Spleen (tissue), 11 donors: ENCODE data around the gene CALHM3. TPM values are rescaled to one million over a fixed set of nuclear protein-coding genes. Genes with fewer than 3 reads are reported as not detected.
A peak's percentile ranks its signal among the peaks of the same experiment; 100 is the strongest.

Source experiments
- DNase-seq: peaks from one replicate; pipeline ENCODE4 v3.0.0-alpha.2; 2020
- H3K27ac ChIP-seq, 8 donors: fragments of 200-600 bp; sonication (generic) in 7 of 8; 1 replicate in 4 of 8; 2 replicates in 4 of 8; pipeline versions ENCODE4 v1.5.0 to v1.8.0; 2016 to 2021; ENCODE audit warnings: inconsistent platforms in 4 of 8, mild to moderate bottlenecking in 4 of 8, moderate library complexity in 1 of 8
- H3K27me3 ChIP-seq, 7 donors: fragments of 200-600 bp; sonication (generic) in 6 of 7; replicated peaks in 1 of 7; 1 replicate in 4 of 7; 2 replicates in 3 of 7; pipeline versions ENCODE4 v1.5.0 to v1.8.0; 2016 to 2021; ENCODE audit warnings: inconsistent platforms in 3 of 7, mild to moderate bottlenecking in 1 of 7
- H3K36me3 ChIP-seq, 6 donors: fragments of 200-600 bp; sonication (generic) in 5 of 6; 1 replicate in 4 of 6; 2 replicates in 2 of 6; pipeline versions ENCODE4 v1.5.0 to v1.8.0; 2016 to 2021; ENCODE audit warnings: inconsistent platforms in 2 of 6
- H3K4me1 ChIP-seq, 6 donors: fragments of 200-600 bp; sonication (generic) in 5 of 6; 1 replicate in 3 of 6; 2 replicates in 3 of 6; pipeline versions ENCODE4 v1.5.0 to v1.8.0; 2016 to 2021; ENCODE audit warnings: inconsistent platforms in 3 of 6
- H3K4me3 ChIP-seq, 8 donors: fragments of 200-600 bp; sonication (generic) in 7 of 8; 1 replicate in 4 of 8; 2 replicates in 4 of 8; pipeline versions ENCODE4 v1.5.0 to v1.8.0; 2016 to 2021; ENCODE audit warnings: inconsistent platforms in 4 of 8, mild to moderate bottlenecking in 4 of 8, moderate library complexity in 2 of 8
- H3K9me3 ChIP-seq, 8 donors: fragments of 200-600 bp; sonication (generic) in 7 of 8; 1 replicate in 4 of 8; 2 replicates in 4 of 8; pipeline versions ENCODE4 v1.5.0 to v1.8.0; 2016 to 2021; ENCODE audit warnings: inconsistent platforms in 4 of 8
- POLR2A ChIP-seq, 3 donors: fragments of 450-650 bp; IDR thresholded peaks; one replicate each; pipeline ENCODE4 v1.5.1; 2017; ENCODE audit warnings: antibody characterized with exemption in 3 of 3, mild to moderate bottlenecking in 1 of 3
- POLR2AphosphoS5 ChIP-seq, 3 donors: sonication (generic); formaldehyde crosslinking; IDR thresholded peaks; one replicate each; pipeline ENCODE4 v1.5.1; 2017; ENCODE audit warnings: antibody characterized with exemption in 3 of 3
- WGBS, 5 donors: extraction: QIAGEN DNeasy Blood & Tissue Kit in 3 of 5; methylation state at CpG; one replicate each; pipeline versions ENCODE4 v1.1.5 to v1.1.7; 2013 to 2018; 5-methylcytosine and 5-hydroxymethylcytosine counted together
- intact Hi-C: fragments of 100-400 bp; cut with DNase I; formaldehyde crosslinking; loops from one replicate; pipeline ENCODE4 v1.15.0; 2023; ENCODE audit warnings: low total_unique reads
- polyA plus RNA-seq, 3 donors: library from polyadenylated mRNA; stranded (reverse); fragments of 200-250 nt; gene quantifications; one replicate each; pipeline ENCODE4 v1.2.1, GENCODE V29; 2013
- total RNA-seq, 7 donors: library from RNA; depleted of rRNA in 3 of 7; stranded (reverse); fragments of >200 nt in 3 of 7; fragmentation: NEBNext Ultra II Directional in 4 of 7; extraction: Animal tissue kit (Norgen Biotek cat#: 25700) in 4 of 7; gene quantifications; one replicate each; pipeline versions ENCODE4 v1.1.0 to v1.2.1, GENCODE V29; 2016 to 2021
- TF ChIP-seq, protein P1 (sequence below), 11 experiments: fragments of 200-600 bp in 7 of 11; fragments of 450-650 bp in 4 of 11; sonication (generic) in 4 of 11; IDR thresholded peaks in 8 of 11; conservative IDR thresholded peaks in 3 of 11; 1 replicate in 7 of 11; 2 replicates in 4 of 11; pipeline versions ENCODE4 v1.4.0 to v1.8.0; 2016 to 2021; ENCODE audit warnings: antibody characterized with exemption in 11 of 11, inconsistent platforms in 4 of 11, mild to moderate bottlenecking in 1 of 11
- donor health status: healthy with polysubstance abuse.
- donor health status: DM: no; HTN: no; CAD: no; lungs with moderate emphysema.
- donor health status: DM: no; HTN: no; CAD: no.
- donor health status: Bipolar disorder and iron deficiency.
- donor health status: healthy.
- donor health status: DM: no; HTN: no; CAD: no.
- donor health status: DM: yes; HTN: yes; CAD: no.

The CALHM3 gene
- total and polyA plus RNA-seq, 10 donors, result 0.03 TPM; not detected in 9

DNA sequence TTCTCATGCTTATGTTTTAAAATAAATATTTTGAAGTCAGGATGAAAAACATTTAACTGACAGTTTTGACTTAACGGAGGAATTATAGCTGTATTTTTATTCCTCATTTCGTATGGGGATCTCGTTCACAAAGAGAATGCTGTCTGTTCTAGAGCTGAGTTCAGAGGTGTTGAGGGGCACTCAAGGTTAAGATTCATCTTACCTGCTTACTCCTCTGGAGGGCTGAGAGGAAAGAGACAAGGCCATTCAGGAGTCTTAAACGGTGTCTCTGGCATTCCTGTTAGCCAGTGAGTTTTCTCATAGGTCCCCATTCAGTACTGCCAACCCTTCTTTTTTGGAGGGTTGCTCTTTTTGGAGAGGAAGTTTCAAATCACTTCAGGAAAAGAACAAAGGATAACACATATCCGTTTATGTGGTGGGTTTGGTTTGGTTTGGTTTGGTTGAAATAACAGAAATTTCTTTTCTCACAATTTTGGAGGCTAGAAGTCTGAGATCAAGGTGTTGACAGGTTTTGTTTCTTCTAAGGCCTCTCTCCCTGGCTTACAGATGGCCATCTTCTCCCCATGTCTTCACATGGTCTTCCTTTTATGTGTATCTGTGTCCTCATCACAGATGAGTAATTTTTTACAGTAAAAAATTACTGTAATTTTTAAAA lies 49.9 kb downstream of the CALHM3 start:
- Histone ChIP-seq H3K27me3 (no peaks in the 10 kb centered on the region), H3K4me3 (no peak overlapping the region), H3K27ac (peak overlapping the region in 4 of 8 donors; percentile 11 to 45 (median 20)), H3K9me3 (no peaks in the 10 kb centered on the region), H3K36me3 (peaks cover 0 to 100% (median 68%) of the 10 kb centered on the region in 6 donors), H3K4me1 (peaks cover 0 to 18% (median 6%) of the 10 kb centered on the region in 6 donors)
- TF ChIP-seq POLR2AphosphoS5 (IDR thresholded peaks at IDR 0.05) (no peak), POLR2A (IDR thresholded peaks at IDR 0.05) (no peak)
- TF ChIP-seq, protein P1, sequence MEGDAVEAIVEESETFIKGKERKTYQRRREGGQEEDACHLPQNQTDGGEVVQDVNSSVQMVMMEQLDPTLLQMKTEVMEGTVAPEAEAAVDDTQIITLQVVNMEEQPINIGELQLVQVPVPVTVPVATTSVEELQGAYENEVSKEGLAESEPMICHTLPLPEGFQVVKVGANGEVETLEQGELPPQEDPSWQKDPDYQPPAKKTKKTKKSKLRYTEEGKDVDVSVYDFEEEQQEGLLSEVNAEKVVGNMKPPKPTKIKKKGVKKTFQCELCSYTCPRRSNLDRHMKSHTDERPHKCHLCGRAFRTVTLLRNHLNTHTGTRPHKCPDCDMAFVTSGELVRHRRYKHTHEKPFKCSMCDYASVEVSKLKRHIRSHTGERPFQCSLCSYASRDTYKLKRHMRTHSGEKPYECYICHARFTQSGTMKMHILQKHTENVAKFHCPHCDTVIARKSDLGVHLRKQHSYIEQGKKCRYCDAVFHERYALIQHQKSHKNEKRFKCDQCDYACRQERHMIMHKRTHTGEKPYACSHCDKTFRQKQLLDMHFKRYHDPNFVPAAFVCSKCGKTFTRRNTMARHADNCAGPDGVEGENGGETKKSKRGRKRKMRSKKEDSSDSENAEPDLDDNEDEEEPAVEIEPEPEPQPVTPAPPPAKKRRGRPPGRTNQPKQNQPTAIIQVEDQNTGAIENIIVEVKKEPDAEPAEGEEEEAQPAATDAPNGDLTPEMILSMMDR (IDR thresholded peaks at IDR 0.05 in 8 of 11, conservative IDR thresholded peaks at IDR 0.05 in 3 of 11), result no peak
- no peak for DNase-seq
- intact Hi-C loops, result no loop called here
- WGBS, 5 donors, result 37 to 59% (median 44%) methylated on average over 5 of the region's 5 CpGs

DNA sequence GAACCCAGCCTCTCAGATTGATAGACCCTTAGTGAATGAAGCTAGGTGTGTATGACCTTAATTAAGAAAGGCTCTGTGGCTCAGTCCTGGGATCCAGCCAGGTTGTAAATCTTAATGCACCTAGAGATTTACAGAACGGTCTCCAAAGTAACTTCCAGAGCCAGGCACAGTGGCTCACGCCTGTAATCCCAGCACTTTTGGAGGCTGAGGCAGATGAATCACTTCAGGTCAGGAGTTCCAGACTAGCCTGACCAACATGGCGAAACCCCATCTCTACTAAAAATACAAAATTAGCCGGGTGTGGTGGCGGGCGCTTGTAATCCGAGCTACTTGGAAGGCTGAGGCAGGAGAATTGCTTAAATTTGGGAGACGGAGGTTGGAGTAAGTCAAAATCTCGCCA lies 51.2 kb downstream of the CALHM3 start:
- Histone ChIP-seq H3K9me3 (no peaks in the 10 kb centered on the region), H3K27ac (no peak overlapping the region), H3K36me3 (peaks cover 4 to 100% (median 68%) of the 10 kb centered on the region in 6 donors), H3K27me3 (no peaks in the 10 kb centered on the region), H3K4me1 (peaks cover 0 to 18% (median 6%) of the 10 kb centered on the region in 6 donors), H3K4me3 (no peak overlapping the region)
- intact Hi-C loops, result no loop called here
- peak; percentile 28 for DNase-seq
- TF ChIP-seq POLR2AphosphoS5 (IDR thresholded peaks at IDR 0.05) (no peak), POLR2A (IDR thresholded peaks at IDR 0.05) (no peak)
- TF ChIP-seq, protein P1 (IDR thresholded peaks at IDR 0.05 in 8 of 11, conservative IDR thresholded peaks at IDR 0.05 in 3 of 11), result no peak
- 95 to 98% (median 95%) methylated on average over 9 of the region's 9 CpGs for WGBS, 5 donors

DNA sequence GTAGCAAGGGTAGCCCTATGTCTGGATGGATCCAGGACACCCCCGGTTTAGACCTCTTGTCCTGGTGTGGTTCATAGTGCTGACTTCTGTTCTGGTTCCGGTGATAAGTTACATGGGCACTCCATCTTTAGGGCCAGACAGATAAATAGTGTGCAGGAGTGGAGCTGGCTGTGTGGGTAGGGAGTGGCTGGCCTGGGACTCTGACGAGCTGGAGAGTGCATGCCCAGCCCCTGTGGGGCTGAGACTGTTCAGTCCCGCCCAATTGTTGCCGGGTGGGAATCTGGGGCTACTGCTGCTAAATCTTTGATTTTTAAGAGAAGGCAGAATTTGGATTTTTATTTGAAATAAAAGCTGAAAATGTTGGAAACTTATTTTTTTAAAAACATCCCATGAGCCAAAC lies 55.3 kb downstream of the CALHM3 start:
- H3K4me1 ChIP-seq, result peaks cover 0 to 4% (median under 1%) of the 10 kb centered on the region in 6 donors

More for the DNA sequence above, 55.3 kb downstream of the CALHM3 start:
- no peak overlapping the region for H3K27ac ChIP-seq
- TF ChIP-seq POLR2AphosphoS5 (IDR thresholded peaks at IDR 0.05), result no peak
- TF ChIP-seq, protein P1 (IDR thresholded peaks at IDR 0.05 in 8 of 11, conservative IDR thresholded peaks at IDR 0.05 in 3 of 11), result no peak
- TF ChIP-seq POLR2A (IDR thresholded peaks at IDR 0.05), result no peak
- no peaks in the 10 kb centered on the region for H3K9me3 ChIP-seq
- intact Hi-C loops, result loop anchor here (2.0 kb wide), 1 partner anchor 57 kb away; no protein-coding TSS in a partner anchor
- H3K36me3 ChIP-seq, result peaks cover 4 to 100% (median 85%) of the 10 kb centered on the region in 6 donors
- no peak overlapping the region for H3K4me3 ChIP-seq
- 86 to 96% (median 91%) methylated on average over 5 of the region's 5 CpGs for WGBS, 5 donors
- H3K27me3 ChIP-seq, result no peaks in the 10 kb centered on the region
- no peak for DNase-seq

Other genes starting within 250 kb of the CALHM3 start
- gene RPEL1, start 233.4 kb downstream of the CALHM3 start, total RNA-seq, result under 1 TPM in 1 of 7 donors, not detected in 6; 0.23 TPM
- not detected for gene RPEL1, start 233.4 kb downstream of the CALHM3 start, polyA plus RNA-seq
- gene INA, start 202.1 kb downstream of the CALHM3 start, total RNA-seq, result not detected
- gene INA, start 202.1 kb downstream of the CALHM3 start, polyA plus RNA-seq, result under 1 TPM; 0.02 to 0.09 (median 0.03) TPM
- gene PCGF6, start 128.1 kb downstream of the CALHM3 start, total RNA-seq, result 10 to 100 TPM in 3 of 7 donors, 1 to 10 TPM in 4; 7.1 to 11.3 (median 9.2) TPM
- 1 to 10 TPM; 6.0 to 7.2 (median 6.8) TPM for gene PCGF6, start 128.1 kb downstream of the CALHM3 start, polyA plus RNA-seq
- 1 to 10 TPM; 4.0 to 7.7 (median 4.7) TPM for gene TAF5, start 111.3 kb downstream of the CALHM3 start, total RNA-seq
- gene TAF5, start 111.3 kb downstream of the CALHM3 start, polyA plus RNA-seq, result 1 to 10 TPM; 2.3 to 2.9 (median 2.5) TPM
- 100 to 1,000 TPM; 111 to 244 (median 137) TPM for gene ATP5MK, start 82.8 kb downstream of the CALHM3 start, total RNA-seq
- gene ATP5MK, start 82.8 kb downstream of the CALHM3 start, polyA plus RNA-seq, result 100 to 1,000 TPM; 423 to 528 (median 519) TPM
- gene PDCD11, start 82.6 kb downstream of the CALHM3 start, total RNA-seq, result 10 to 100 TPM; 21.1 to 41.9 (median 25.2) TPM
- gene PDCD11, start 82.6 kb downstream of the CALHM3 start, polyA plus RNA-seq, result 10 to 100 TPM; 13.9 to 21.2 (median 20.4) TPM
- gene CALHM2, start 26.9 kb downstream of the CALHM3 start, total RNA-seq, result 10 to 100 TPM; 36.8 to 91.6 (median 68.6) TPM
- 10 to 100 TPM; 12.6 to 40.4 (median 23.3) TPM for gene CALHM2, start 26.9 kb downstream of the CALHM3 start, polyA plus RNA-seq
- under 1 TPM in 1 of 7 donors, not detected in 6; 0.52 TPM for gene CALHM1, start 20.3 kb downstream of the CALHM3 start, total RNA-seq
- gene CALHM1, start 20.3 kb downstream of the CALHM3 start, polyA plus RNA-seq, result under 1 TPM in 2 of 3 donors, not detected in 1; 0.04 to 0.10 TPM
- gene NEURL1, start 14.5 kb upstream of the CALHM3 start, total RNA-seq, result 1 to 10 TPM in 6 of 7 donors, under 1 TPM in 1; 0.43 to 3.6 (median 2.4) TPM
- 1 to 10 TPM in 2 of 3 donors, under 1 TPM in 1; 0.76 to 2.9 (median 1.4) TPM for gene NEURL1, start 14.5 kb upstream of the CALHM3 start, polyA plus RNA-seq